Measurements from ENCODE around the gene PCBP2. TPM values are rescaled to one million over a fixed set of nuclear protein-coding genes. Genes with fewer than 3 reads are reported as not detected.

The PCBP2 gene
- total and polyA plus RNA-seq, 10 of the 15 experiments (the other 5 are each of a cell fraction or from before 2014, with no cell fraction given) = 109 to 803 (median 327) TPM

- TF ChIP-seq PBX3 (IDR thresholded peaks at IDR 0.05; ENCODE audit: insufficient replicate concordance, low read depth, low read length) = no peak
- no peak for TF ChIP-seq ETV6 (conservative IDR thresholded peaks at IDR 0.05 in 1 of 2, IDR thresholded peaks at IDR 0.05 in 1 of 2; ENCODE audit: borderline replicate concordance in 1 of 2, low read depth in 1 of 2)
- TF ChIP-seq ESRRA (IDR thresholded peaks at IDR 0.05; ENCODE audit: low read length) = no peak
- TF ChIP-seq BCLAF1 (IDR thresholded peaks at IDR 0.05) = no peak
- TF ChIP-seq EP300 (IDR thresholded peaks at IDR 0.05; ENCODE audit: borderline replicate concordance in 1 of 2, control insufficient read depth in 1 of 2, low read depth in 2 of 2, low read length in 2 of 2) = no peak
- no peak for TF ChIP-seq CHD1 (IDR thresholded peaks at IDR 0.05; ENCODE audit: low read depth, low read length)
- no peak for TF ChIP-seq POU2F2 (IDR thresholded peaks at IDR 0.05; ENCODE audit: borderline replicate concordance, low read depth, low read length)
- no peak for TF ChIP-seq ATF7 (IDR thresholded peaks at IDR 0.05; ENCODE audit: low read depth)
- TF ChIP-seq SUPT20H (IDR thresholded peaks at IDR 0.05; ENCODE audit: borderline replicate concordance, control insufficient read depth, low read depth, low read length) = no peak
- TF ChIP-seq EED (IDR thresholded peaks at IDR 0.05; ENCODE audit: low read depth) = no peak
- no peak for TF ChIP-seq KDM1A (IDR thresholded peaks at IDR 0.05; ENCODE audit: borderline replicate concordance)
- no peak for TF ChIP-seq TBL1XR1 (IDR thresholded peaks at IDR 0.05; ENCODE audit: low read depth, low read length)
Measured at GRCh38 chr12:53423597-53423996, 28.3 kb upstream of the PCBP2 start, which contains the start of gene AMHR2 (continued).

Data from GM12878 (cell line).